ENCODE results near the gene POLR1D. TPM values are rescaled to one million over a fixed set of nuclear protein-coding genes. Genes with fewer than 3 reads are reported as not detected.
A peak's percentile ranks its signal among the peaks of the same experiment; 100 is the strongest.

The POLR1D gene
- total RNA-seq, 4 donors from 2014 or later, result 115 to 137 (median 133) TPM

GRCh38 chr13:27631156-27631555, 9.5 kb downstream of the POLR1D start:
- 89 to 94% methylated on average over 3 to 4 of the region's 4 CpGs for WGBS, 2 donors (ENCODE audit: low coverage in 1 of 2)
- no peak for ATAC-seq
- peaks cover 0 to 29% (median 0%) of the 10 kb centered on the region in 3 donors for H3K4me1 ChIP-seq
- no peaks in the 10 kb centered on the region for H3K27me3 ChIP-seq
- H3K4me3 ChIP-seq, result no peak overlapping the region
- no peaks in the 10 kb centered on the region for H3K9me3 ChIP-seq
- peaks cover 0 to 6% of the 10 kb centered on the region in 2 donors for H3K36me3 ChIP-seq
- TF ChIP-seq CTCF (IDR thresholded peaks at IDR 0.05) (no peak), EP300 (IDR thresholded peaks at IDR 0.05) (no peak), POLR2A (IDR thresholded peaks at IDR 0.05) (no peak), POLR2AphosphoS5 (IDR thresholded peaks at IDR 0.05) (no peak)
- no peak overlapping the region for H3K27ac ChIP-seq

- 57 to 100% methylated on average over 2 of the region's 2 CpGs for WGBS, 2 donors (ENCODE audit: low coverage in 1 of 2)
- no peak for TF ChIP-seq EP300 (IDR thresholded peaks at IDR 0.05)
- TF ChIP-seq CTCF (IDR thresholded peaks at IDR 0.05), result no peak
- no peak for TF ChIP-seq POLR2AphosphoS5 (IDR thresholded peaks at IDR 0.05)
- TF ChIP-seq POLR2A (IDR thresholded peaks at IDR 0.05), result no peak
- Histone ChIP-seq H3K36me3 (peaks cover 0 to 6% of the 10 kb centered on the region in 2 donors), H3K27me3 (no peaks in the 10 kb centered on the region), H3K4me3 (no peak overlapping the region), H3K27ac (no peak overlapping the region), H3K9me3 (no peaks in the 10 kb centered on the region), H3K4me1 (peaks cover 0 to 34% (median 0%) of the 10 kb centered on the region in 3 donors)
- ATAC-seq, result no peak
Observed at GRCh38 chr13:27631665-27632064, 10.0 kb downstream of the POLR1D start.

GRCh38 chr13:27632214-27632613, 10.5 kb downstream of the POLR1D start:
- ATAC-seq, result no peak
- TF ChIP-seq EP300 (IDR thresholded peaks at IDR 0.05) (no peak), POLR2AphosphoS5 (IDR thresholded peaks at IDR 0.05) (no peak), CTCF (IDR thresholded peaks at IDR 0.05) (no peak), POLR2A (IDR thresholded peaks at IDR 0.05) (no peak)
- Histone ChIP-seq H3K9me3 (no peaks in the 10 kb centered on the region), H3K27ac (no peak overlapping the region), H3K27me3 (no peaks in the 10 kb centered on the region), H3K4me3 (no peak overlapping the region), H3K4me1 (peaks cover 0 to 40% (median 3%) of the 10 kb centered on the region in 3 donors), H3K36me3 (peaks cover 0 to 6% of the 10 kb centered on the region in 2 donors)
- 75 to 92% methylated on average over 4 of the region's 4 CpGs for whole genome bisulfite sequencing, 2 donors (ENCODE audit: low coverage in 1 of 2)

GRCh38 chr13:27632648-27633047, 11.0 kb downstream of the POLR1D start:
- ATAC-seq, result no peak
- Histone ChIP-seq H3K36me3 (peaks cover 0 to 6% of the 10 kb centered on the region in 2 donors), H3K27ac (no peak overlapping the region), H3K27me3 (no peaks in the 10 kb centered on the region), H3K9me3 (no peaks in the 10 kb centered on the region), H3K4me3 (no peak overlapping the region), H3K4me1 (peaks cover 2 to 44% (median 7%) of the 10 kb centered on the region in 3 donors)
- TF ChIP-seq CTCF (IDR thresholded peaks at IDR 0.05) (no peak), POLR2AphosphoS5 (IDR thresholded peaks at IDR 0.05) (no peak), EP300 (IDR thresholded peaks at IDR 0.05) (no peak), POLR2A (IDR thresholded peaks at IDR 0.05) (no peak)
- 33 to 79% methylated on average over 1 of the region's 1 CpG for WGBS, 2 donors (ENCODE audit: low coverage in 1 of 2)

GRCh38 chr13:27634231-27634630, 12.5 kb downstream of the POLR1D start:
- peaks cover 0 to 6% of the 10 kb centered on the region in 2 donors for H3K36me3 ChIP-seq
- H3K9me3 ChIP-seq, result no peaks in the 10 kb centered on the region
- H3K27ac ChIP-seq, result peak overlapping the region in 3 of 4 donors; percentile 4 to 65 (median 31)
- no peaks in the 10 kb centered on the region for H3K27me3 ChIP-seq
- ATAC-seq, result no peak
- no peak for TF ChIP-seq POLR2AphosphoS5 (IDR thresholded peaks at IDR 0.05)
- WGBS, 2 donors (ENCODE audit: low coverage in 1 of 2), result 46 to 71% methylated on average over 2 of the region's 2 CpGs
- H3K4me1 ChIP-seq, result peaks cover 9 to 60% (median 19%) of the 10 kb centered on the region in 3 donors
- no peak overlapping the region for H3K4me3 ChIP-seq
